ENCODE results near the gene NOX3. TPM values are rescaled to one million over a fixed set of nuclear protein-coding genes. Genes with fewer than 3 reads are reported as not detected.

Gene NOX3
- total and polyA plus RNA-seq, 2 of the 8 experiments (the other 6 are each of a cell fraction or from before 2014, with no cell fraction given), result not detected

GRCh38 chr6:155349129-155349528, 106.5 kb downstream of the NOX3 start:
- no peak overlapping the region for H2AFZ ChIP-seq (ENCODE audit: low read length)
- WGBS, 2 experiments (ENCODE audit: extremely low coverage in 1 of 2, insufficient coverage in 1 of 2, insufficient read length in 1 of 2, insufficient replicate concordance in 2 of 2, low coverage in 1 of 2, low lambda C conversion rate in 2 of 2, missing lambda C conversion rate in 1 of 2), result 82% methylated on average over 2 of the region's 2 CpGs; no CpG with 5 or more reads in 1 of the 2 experiments

More at GRCh38 chr6:155349129-155349528, 106.5 kb downstream of the NOX3 start:
- TF ChIP-seq ZNF274 (IDR thresholded peaks at IDR 0.05; ENCODE audit: borderline replicate concordance, extremely low read depth, low read length), result no peak
- no peak for TF ChIP-seq POU5F1 (IDR thresholded peaks at IDR 0.05; ENCODE audit: low read depth, low read length)
- TF ChIP-seq JUND (IDR thresholded peaks at IDR 0.05; ENCODE audit: low read length), result no peak
- no peak for TF ChIP-seq RBBP5 (IDR thresholded peaks at IDR 0.05; ENCODE audit: borderline replicate concordance, low read depth, low read length)
- no peak for TF ChIP-seq POLR2A (IDR thresholded peaks at IDR 0.05; ENCODE audit: control extremely low read depth in 1 of 2, low read depth in 2 of 2, low read length in 2 of 2)
- TF ChIP-seq CHD1 (IDR thresholded peaks at IDR 0.05; ENCODE audit: low read depth, low read length), result no peak
- no peak for TF ChIP-seq CHD2 (IDR thresholded peaks at IDR 0.05; ENCODE audit: low read length)
- no peak for TF ChIP-seq BCL11A (IDR thresholded peaks at IDR 0.05; ENCODE audit: low read depth in 2 of 2, low read length in 2 of 2)
- TF ChIP-seq, protein P1, sequence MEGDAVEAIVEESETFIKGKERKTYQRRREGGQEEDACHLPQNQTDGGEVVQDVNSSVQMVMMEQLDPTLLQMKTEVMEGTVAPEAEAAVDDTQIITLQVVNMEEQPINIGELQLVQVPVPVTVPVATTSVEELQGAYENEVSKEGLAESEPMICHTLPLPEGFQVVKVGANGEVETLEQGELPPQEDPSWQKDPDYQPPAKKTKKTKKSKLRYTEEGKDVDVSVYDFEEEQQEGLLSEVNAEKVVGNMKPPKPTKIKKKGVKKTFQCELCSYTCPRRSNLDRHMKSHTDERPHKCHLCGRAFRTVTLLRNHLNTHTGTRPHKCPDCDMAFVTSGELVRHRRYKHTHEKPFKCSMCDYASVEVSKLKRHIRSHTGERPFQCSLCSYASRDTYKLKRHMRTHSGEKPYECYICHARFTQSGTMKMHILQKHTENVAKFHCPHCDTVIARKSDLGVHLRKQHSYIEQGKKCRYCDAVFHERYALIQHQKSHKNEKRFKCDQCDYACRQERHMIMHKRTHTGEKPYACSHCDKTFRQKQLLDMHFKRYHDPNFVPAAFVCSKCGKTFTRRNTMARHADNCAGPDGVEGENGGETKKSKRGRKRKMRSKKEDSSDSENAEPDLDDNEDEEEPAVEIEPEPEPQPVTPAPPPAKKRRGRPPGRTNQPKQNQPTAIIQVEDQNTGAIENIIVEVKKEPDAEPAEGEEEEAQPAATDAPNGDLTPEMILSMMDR (IDR thresholded peaks at IDR 0.05; ENCODE audit: control extremely low read depth in 1 of 3, insufficient read depth in 1 of 3, low read depth in 1 of 3, low read length in 3 of 3), result no peak
- TF ChIP-seq RAD21 (IDR thresholded peaks at IDR 0.05 in 1 of 2, conservative IDR thresholded peaks at IDR 0.05 in 1 of 2; ENCODE audit: low read depth in 2 of 2, low read length in 2 of 2), result no peak
- TF ChIP-seq BACH1 (IDR thresholded peaks at IDR 0.05; ENCODE audit: low read length), result no peak
- no peak for TF ChIP-seq MAFK (IDR thresholded peaks at IDR 0.05; ENCODE audit: low read depth, low read length)
- TF ChIP-seq GABPA (IDR thresholded peaks at IDR 0.05; ENCODE audit: borderline replicate concordance, insufficient read depth, low read length), result no peak
- H4K20me1 ChIP-seq (replicated peaks in 1 of 2; ENCODE audit: control insufficient read depth in 1 of 2, insufficient read depth in 2 of 2, low read length in 2 of 2), result no peaks in the 10 kb centered on the region
- H3K4me3 ChIP-seq (ENCODE audit: extremely low read depth in 1 of 4, insufficient read depth in 2 of 4, low read depth in 3 of 4, low read length in 4 of 4), result no peak overlapping the region
- no peak overlapping the region for H3K56ac ChIP-seq (replicated peaks; ENCODE audit: insufficient read length, low read depth, low read length)
- H3K79me2 ChIP-seq (ENCODE audit: control insufficient read depth in 1 of 2, insufficient read depth in 2 of 2, low read length in 2 of 2), result no peaks in the 10 kb centered on the region
- no peak overlapping the region for H2BK120ac ChIP-seq (replicated peaks; ENCODE audit: low read depth, low read length)
- H3K79me1 ChIP-seq (ENCODE audit: low read depth, low read length), result no peaks in the 10 kb centered on the region
- no peak overlapping the region for H2AK5ac ChIP-seq (ENCODE audit: low read depth, low read length)
- no peak overlapping the region for H4K5ac ChIP-seq (ENCODE audit: insufficient read length, low read depth, low read length)
- H3K9me3 ChIP-seq (ENCODE audit: insufficient read depth in 2 of 2, low read depth in 1 of 2, low read length in 1 of 2), result no peaks in the 10 kb centered on the region
- no peak overlapping the region for H3K9ac ChIP-seq (replicated peaks in 1 of 4; ENCODE audit: extremely low read depth in 1 of 4, low read depth in 3 of 4, low read length in 3 of 4)
- no peak overlapping the region for H3K18ac ChIP-seq (ENCODE audit: extremely low read depth, low read length)
- H4K8ac ChIP-seq (ENCODE audit: extremely low read depth, insufficient read depth, low read length), result no peak overlapping the region; the same call in 1 of the 2 replicates
- no peak for FAIRE-seq
- H3K4me2 ChIP-seq (ENCODE audit: insufficient read depth in 1 of 2, low read depth in 2 of 2, low read length in 2 of 2), result no peak overlapping the region
- H3K27ac ChIP-seq (ENCODE audit: low read depth, low read length), result no peak overlapping the region
- no peak overlapping the region for H4K91ac ChIP-seq (replicated peaks; ENCODE audit: insufficient read length, low read length)
- H3K14ac ChIP-seq (ENCODE audit: insufficient read length), result no peak overlapping the region
- H2BK12ac ChIP-seq (ENCODE audit: low read depth, low read length), result no peak overlapping the region
- H3K23ac ChIP-seq (ENCODE audit: insufficient read length), result no peak overlapping the region
- POLR2A ChIA-PET (ENCODE audit: partially characterized antibody), result no interaction called here
- no peaks in the 10 kb centered on the region for H3K23me2 ChIP-seq (ENCODE audit: low read depth, low read length)
- H2BK5ac ChIP-seq (ENCODE audit: low read depth, low read length), result no peak overlapping the region
- CTCF ChIA-PET (ENCODE audit: partially characterized antibody), result interaction anchor here (1.6 kb wide), 2 partner anchors 9 to 146 kb away, joined by 5 to 6 read pairs; no protein-coding TSS in a partner anchor
- no peaks in the 10 kb centered on the region for H3K4me1 ChIP-seq (replicated peaks in 1 of 4; ENCODE audit: control insufficient read depth in 3 of 4, insufficient read depth in 4 of 4, low read length in 3 of 4)
- H3K27me3 ChIP-seq (replicated peaks in 1 of 4; ENCODE audit: control insufficient read depth in 3 of 4, extremely low read depth in 1 of 4, insufficient read depth in 3 of 4, low read length in 3 of 4), result no peaks in the 10 kb centered on the region
- H3K36me3 ChIP-seq (ENCODE audit: control insufficient read depth in 2 of 4, insufficient read depth in 4 of 4, low read length in 3 of 4), result no peaks in the 10 kb centered on the region
- no peak for DNase-seq (ENCODE audit: low read depth in 1 of 2, low spot score in 2 of 2)
- H2BK15ac ChIP-seq (ENCODE audit: low read length), result no peak overlapping the region
- no peak overlapping the region for H3K4ac ChIP-seq (replicated peaks; ENCODE audit: insufficient read length, low read depth, low read length)
- no peak overlapping the region for H2BK20ac ChIP-seq (ENCODE audit: low read length)
